GM18511 (cell line): ENCODE results near the gene SPAG16.

ENCODE experiments used
- ATAC-seq: cut with Tn5 transposase; IDR thresholded peaks from one replicate; pipeline ENCODE4 v1.9.1; 2021; ENCODE audit warnings: mild to moderate bottlenecking, moderate library complexity; ENCODE audit not compliant: unreplicated experiment

The SPAG16 gene

GRCh38 chr2:214328941-214329340 is 1044.7 kb downstream of the SPAG16 start:
- no peak for ATAC-seq

DNA sequence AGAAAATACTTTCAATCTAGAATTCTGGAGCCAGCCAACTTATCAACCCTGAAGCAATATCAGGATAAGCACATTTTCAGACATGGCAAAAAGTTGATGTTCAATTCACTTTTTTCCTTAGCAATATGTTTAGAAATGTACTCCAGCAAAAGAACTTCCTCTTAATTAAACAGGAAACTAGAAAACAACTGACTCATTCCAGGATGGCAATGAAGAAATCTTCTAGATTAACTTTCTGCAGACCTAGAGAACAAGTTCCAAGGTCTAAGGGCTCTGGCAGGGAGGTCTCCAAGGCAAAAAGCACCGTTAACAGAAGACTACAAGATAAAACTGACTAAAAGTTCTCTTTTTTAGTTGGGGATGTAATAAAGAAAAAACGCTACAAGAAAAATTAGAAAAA is 1057.4 kb downstream of the SPAG16 start:
- no peak for ATAC-seq

GRCh38 chr2:214358506-214358905 is 1074.2 kb downstream of the SPAG16 start:
- no peak for ATAC-seq

DNA sequence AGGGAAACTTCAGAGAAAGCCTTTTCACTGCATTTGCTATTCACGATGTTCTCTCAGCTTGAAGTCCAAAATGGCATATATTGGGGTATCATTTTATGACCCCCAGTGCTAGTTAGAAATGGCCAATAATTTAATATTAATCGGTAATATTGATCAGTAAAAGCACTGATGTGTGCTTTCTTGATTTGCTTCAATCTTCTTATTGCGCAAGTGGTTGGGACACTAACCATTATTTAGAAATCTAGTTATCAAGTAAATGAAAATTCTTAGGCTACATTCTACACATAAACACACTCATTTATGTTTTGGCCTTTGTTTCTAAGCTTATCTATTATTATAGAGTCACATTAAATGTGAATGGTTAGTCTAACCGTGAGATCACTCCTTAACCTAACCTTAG is 1076.9 kb downstream of the SPAG16 start:
- ATAC-seq = no peak

DNA sequence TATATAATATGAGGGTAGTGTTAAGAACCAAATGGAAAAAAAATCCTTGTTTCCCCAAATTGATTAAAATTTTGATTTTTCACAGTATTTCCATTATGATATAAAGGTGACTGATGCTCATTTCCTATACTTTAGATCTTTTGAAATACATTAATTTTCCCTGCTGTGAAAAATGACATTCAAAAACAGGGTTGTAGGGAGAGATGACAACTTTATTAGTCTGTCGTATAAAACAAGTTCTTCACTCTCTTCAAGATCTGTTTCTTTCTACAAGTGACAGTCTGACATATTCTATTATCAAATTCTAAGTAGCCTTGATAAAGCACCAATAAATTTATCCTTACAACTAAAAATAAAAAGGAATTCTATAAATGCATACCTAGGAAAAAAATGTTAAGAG is 1081.3 kb downstream of the SPAG16 start:
- ATAC-seq = no peak

DNA sequence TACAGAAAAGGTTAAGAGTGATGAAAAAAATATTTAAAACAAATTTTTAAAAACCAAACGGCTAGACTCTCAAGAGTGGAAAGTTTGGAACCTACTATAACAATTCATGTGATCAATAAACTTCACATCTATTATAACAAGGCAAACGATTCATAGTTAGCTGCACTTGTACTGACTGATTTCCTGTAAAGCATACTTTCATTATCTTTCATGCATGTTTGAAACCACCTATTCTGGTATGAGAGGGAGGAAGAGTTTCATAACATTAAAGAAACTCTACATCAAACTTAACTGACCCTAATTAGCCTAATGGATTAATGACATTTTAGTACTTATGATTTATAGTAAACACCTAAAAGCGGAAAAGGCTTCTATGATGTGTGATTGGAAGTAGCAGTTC is 1082.9 kb downstream of the SPAG16 start:
- ATAC-seq = no peak

DNA sequence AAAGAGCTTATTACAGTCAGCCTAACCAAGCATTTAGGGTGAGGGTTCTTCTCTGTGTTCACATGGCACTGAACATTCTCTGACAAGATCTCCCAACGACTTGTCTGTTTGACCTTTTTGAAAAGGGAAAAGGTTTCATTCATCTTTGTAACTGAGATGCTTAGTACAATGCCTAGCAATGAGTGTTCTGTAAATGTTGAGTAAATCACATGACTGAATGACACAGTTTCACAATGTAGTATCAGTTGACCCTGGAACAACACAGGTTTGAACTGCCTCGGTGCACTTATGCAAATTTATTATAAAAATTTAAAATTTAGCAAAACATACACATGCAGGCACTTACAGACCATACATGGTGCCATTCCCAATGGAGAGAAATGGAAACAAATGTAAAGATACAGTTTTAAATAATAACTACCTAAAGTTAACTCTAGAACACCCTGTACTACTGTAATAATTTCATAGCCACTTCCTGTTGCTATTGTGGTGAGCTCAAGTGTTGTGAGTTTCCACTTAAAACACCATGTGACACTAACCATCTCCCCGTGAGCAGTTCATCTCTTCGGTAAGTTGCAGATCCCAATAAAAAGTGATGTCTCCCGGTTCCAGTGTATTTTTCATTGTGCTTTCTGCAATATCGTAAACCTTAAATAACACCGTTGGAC is 1092.5 kb downstream of the SPAG16 start:
- ATAC-seq = peak; percentile 51

- ATAC-seq = no peak
These were observed 1093.0 kb downstream of the SPAG16 start for GRCh38 chr2:214377286-214377624.

DNA sequence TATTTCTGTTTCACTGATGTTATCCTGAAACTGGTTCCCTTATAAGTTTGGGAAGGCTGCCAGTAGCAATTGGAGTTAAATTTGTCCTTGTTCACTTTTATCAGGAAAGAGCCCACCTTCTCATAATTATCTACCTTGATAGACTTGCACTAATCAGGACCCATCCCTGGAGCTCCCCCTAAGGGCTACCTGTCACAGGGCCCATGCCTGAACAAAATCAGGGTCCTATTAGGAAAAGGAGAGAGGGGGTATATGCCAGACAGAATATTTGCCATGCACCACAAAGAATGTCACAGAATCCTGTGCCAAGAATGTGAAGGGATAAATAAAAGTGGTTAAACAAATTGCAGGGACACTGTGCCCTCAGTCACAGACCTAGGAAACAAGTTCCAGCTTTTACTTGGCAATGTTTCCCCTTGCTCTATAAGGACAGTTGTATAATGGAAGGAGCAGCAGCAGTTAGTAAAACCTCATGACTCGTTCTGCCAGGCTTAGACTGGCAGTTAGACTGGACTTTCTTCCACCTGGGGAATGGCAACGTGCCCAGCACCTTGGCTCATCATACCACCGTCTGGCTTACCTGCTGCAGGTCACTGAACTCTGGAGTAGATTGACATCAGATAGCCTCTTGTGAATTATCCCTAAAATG is 1094.3 kb downstream of the SPAG16 start:
- ATAC-seq = no peak

DNA sequence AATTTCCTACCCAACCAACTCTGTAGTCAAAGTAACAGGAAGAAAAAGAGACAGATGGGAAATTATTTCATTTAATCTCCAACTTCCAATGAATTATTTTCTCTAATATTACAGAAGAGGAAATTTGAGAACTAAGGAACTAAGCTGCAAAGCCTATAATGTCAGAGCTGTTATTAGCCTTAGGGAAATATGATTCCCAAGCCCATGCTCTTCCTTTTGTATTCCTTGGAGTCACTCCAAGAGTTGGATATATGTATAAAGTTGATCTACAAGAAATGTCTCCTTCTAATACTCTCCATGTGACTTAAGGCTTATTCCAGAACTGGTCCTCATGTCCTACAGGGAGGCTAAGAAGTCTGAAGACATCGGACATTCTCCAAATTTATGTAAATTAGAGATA is 1095.0 kb downstream of the SPAG16 start:
- no peak for ATAC-seq

DNA sequence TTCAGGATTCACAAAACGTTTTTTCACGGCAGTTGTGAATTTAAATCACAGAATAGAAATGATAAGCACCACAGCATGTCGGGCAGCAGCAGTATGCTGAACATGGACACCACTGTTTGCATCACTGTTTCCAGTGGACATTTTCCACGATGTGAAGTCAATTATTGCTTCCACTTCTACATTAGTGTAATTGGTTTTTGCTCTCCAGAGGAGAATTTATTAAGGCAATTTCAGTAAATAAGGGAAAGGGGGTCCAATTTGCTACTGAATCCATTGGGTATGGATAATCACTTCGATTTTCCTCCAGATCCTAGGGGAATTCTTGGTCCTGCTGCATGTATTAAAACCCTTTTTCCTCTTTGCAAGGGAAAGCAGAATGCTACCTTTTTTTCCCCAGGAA is 1096.4 kb downstream of the SPAG16 start:
- ATAC-seq = no peak

- no peak for ATAC-seq
These were observed 1098.0 kb downstream of the SPAG16 start for GRCh38 chr2:214382229-214382628.

GRCh38 chr2:214386720-214387119 is 1102.5 kb downstream of the SPAG16 start:
- no peak for ATAC-seq

- ATAC-seq = no peak
These were observed 1105.1 kb downstream of the SPAG16 start for GRCh38 chr2:214389334-214389733.

GRCh38 chr2:214393796-214394195 is 1109.5 kb downstream of the SPAG16 start:
- no peak for ATAC-seq

DNA sequence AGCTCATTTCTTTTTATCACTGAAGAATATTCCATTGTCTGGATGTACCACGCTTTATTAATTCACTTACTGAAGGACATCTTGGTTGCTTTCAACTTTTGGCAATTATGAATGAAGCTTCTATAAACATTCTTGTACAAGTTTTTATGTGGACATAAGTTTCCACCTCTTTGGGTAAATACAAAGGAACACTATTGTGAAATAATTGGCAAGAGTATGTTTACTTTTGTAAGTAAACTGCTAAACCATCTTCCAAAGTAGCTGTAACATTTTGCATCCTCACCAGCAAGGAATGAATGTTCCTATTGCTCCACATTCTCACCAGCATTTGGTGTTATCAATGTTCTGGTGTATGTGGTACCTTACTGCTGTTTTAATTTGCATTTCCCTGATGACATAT is 1110.8 kb downstream of the SPAG16 start:
- no peak for ATAC-seq

- ATAC-seq = no peak
These were observed 1117.3 kb downstream of the SPAG16 start for GRCh38 chr2:214401580-214401979.

DNA sequence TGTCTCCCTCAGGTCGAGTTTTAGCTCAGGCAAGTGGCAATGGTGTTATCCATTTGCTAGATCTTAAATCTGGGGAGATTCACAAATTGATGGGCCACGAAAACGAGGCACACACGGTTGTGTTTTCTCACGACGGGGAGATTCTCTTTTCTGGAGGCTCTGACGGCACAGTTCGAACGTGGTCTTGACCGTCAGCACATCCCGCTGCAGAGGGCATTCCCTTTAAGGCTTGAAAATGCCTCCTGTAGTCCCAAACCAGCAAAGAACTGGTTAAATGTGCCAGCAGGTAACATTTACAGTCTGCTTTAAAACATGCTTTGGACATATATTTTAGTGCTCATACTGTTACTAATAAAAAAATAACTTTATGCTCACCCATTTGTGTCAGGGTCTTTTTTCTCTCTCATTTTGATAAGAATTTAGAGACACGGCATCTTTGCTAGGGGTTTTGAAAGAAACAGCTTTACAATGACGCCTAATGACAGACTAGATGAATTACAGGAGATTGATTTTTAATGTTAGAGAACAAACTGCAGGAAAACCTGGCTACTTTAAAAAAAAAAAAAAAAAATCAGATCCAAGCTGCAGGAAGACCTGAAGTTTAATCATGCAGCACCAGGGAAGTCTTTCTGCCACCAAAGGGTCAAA is 1126.0 kb downstream of the SPAG16 start:
- ATAC-seq = no peak

GRCh38 chr2:214410918-214411554 is 1126.8 kb downstream of the SPAG16 start, which contains the start of gene VWC2L:
Gene VWC2L (plus strand): TSS chr2:214411054. CDS start chr2:214414194, 3,140 bp downstream.
- peak; percentile 72 for ATAC-seq

DNA sequence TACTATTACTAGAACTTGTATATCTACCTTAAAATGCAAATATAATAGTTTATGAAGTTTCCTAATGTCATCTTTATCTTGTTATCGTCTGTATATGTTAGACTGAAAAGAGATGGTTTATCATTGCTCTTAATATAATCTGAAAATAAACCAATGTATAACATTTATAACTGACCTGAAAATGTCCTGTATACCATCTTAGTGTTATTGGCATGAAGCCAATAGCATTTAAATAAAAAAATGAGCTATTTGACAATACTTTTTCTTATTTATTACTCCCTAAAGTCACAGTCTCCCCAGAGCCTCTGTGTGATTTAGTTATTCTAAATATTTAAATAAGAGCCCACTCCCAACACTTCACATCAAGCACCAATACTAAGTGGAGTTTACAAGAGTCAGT is 1128.4 kb downstream of the SPAG16 start:
- no peak for ATAC-seq

GRCh38 chr2:214436470-214436869 is 1152.2 kb downstream of the SPAG16 start:
- no peak for ATAC-seq
